K562 (cell line): ENCODE data around the gene ATRIP. TPM values are rescaled to one million over a fixed set of nuclear protein-coding genes. Genes with fewer than 3 reads are reported as not detected.

Experiments
- ATAC-seq: fragments of 200-7000 bp; cut with Tn5 transposase; 3 replicates; pipeline ENCODE4 v1.9.1; 2020; ENCODE audit warnings: moderate library complexity
- BruUV-seq: library from RNA; stranded (reverse); fragments of 400-500 nt; replicated peaks from 2 replicates; lab custom pipeline; 2021; lab: Mats Ljungman, UMichigan
- CTCF ChIA-PET: fragments of 300-600 bp; formaldehyde crosslinking; extraction: SDS; loops from one replicate; lab custom pipeline; 2021; ENCODE audit warnings: low intra/inter-chr PET ratio; lab: Yijun Ruan, JAX
- POLR2A ChIA-PET: fragments of 300-600, 350-650 bp; sonication (Branson Sonifier 250); formaldehyde crosslinking; extraction: SDS; loops from one replicate; lab custom pipeline; 2021; ENCODE audit warnings: antibody characterized with exemption, inconsistent platforms; lab: Yijun Ruan, JAX
- DNase-seq, 4 experiments: peaks; one replicate each; pipeline versions ENCODE4 v3.0.0 to v3.0.0-alpha.2; 2011 to 2018; ENCODE audit warnings: low spot score in 3 of 4, mixed read lengths in 3 of 4; ENCODE audit errors: extremely low read depth in 1 of 4
- FAIRE-seq: peaks from 2 replicates; lab custom pipeline; 2011; peaks lifted over from hg19 to GRCh38; lab: Jason Lieb, UNC
- H2AFZ ChIP-seq: 2 replicates; pipeline ENCODE4 v1.6.0; 2011; ENCODE audit warnings: low read depth, low read length, control low read depth, inconsistent platforms
- H3K27ac ChIP-seq: fragments of 200-600 bp; 3 replicates; pipeline ENCODE4 v1.8.0; 2011; ENCODE audit warnings: low read depth, mild to moderate bottlenecking, control low read depth, inconsistent platforms, low read length, moderate library complexity, mixed read lengths; ENCODE audit errors: extremely low read depth
- H3K27me3 ChIP-seq, 2 experiments: fragments of 300-600 bp in 1 of 2; 2 replicates in 1 of 2; 3 replicates in 1 of 2; pipeline versions ENCODE4 v1.6.0 to v1.8.0; 2011; ENCODE audit warnings: inconsistent platforms in 2 of 2, low read length in 2 of 2, mild to moderate bottlenecking in 1 of 2, mixed read lengths in 1 of 2, moderate library complexity in 1 of 2; ENCODE audit not compliant: control insufficient read depth in 2 of 2, insufficient read depth in 2 of 2
- H3K36me3 ChIP-seq: fragments of 300-600 bp; 3 replicates; pipeline ENCODE4 v1.8.0; 2011; ENCODE audit warnings: mild to moderate bottlenecking, low read length, inconsistent platforms; ENCODE audit not compliant: control insufficient read depth, insufficient read depth
- H3K4me1 ChIP-seq, 2 experiments: fragments of 200-600 bp in 1 of 2; replicated peaks in 1 of 2; 2 replicates in 1 of 2; 3 replicates in 1 of 2; pipeline versions ENCODE4 v1.5.1 to v1.8.0; 2011; ENCODE audit warnings: inconsistent platforms in 2 of 2, low read length in 2 of 2, mild to moderate bottlenecking in 1 of 2, mixed read lengths in 1 of 2, moderate library complexity in 1 of 2; ENCODE audit not compliant: control insufficient read depth in 2 of 2, insufficient read depth in 2 of 2
- H3K4me2 ChIP-seq: 2 replicates; pipeline ENCODE4 v1.6.1; 2011; ENCODE audit warnings: low read length, control low read depth, inconsistent platforms, mixed read lengths; ENCODE audit not compliant: insufficient read depth
- H3K4me3 ChIP-seq: fragments of 200-600 bp; sonication (generic), shearing (Covaris generic); 2 replicates; pipeline ENCODE4 v1.5.1; 2016; ENCODE audit warnings: control low read depth, inconsistent platforms
- H3K79me2 ChIP-seq: fragments of 200-600 bp; 3 replicates; pipeline ENCODE4 v1.8.0; 2011; ENCODE audit warnings: low read length, inconsistent platforms; ENCODE audit not compliant: control insufficient read depth, insufficient read depth
- H3K9ac ChIP-seq, 2 experiments: 2 replicates each; pipeline versions ENCODE4 v1.6.0 to v1.6.1; 2011; ENCODE audit warnings: low read depth in 2 of 2, low read length in 2 of 2, control low read depth in 1 of 2, inconsistent platforms in 1 of 2, mild to moderate bottlenecking in 1 of 2, mixed read lengths in 1 of 2; ENCODE audit not compliant: insufficient read depth in 1 of 2
- H3K9me1 ChIP-seq: one replicate; pipeline ENCODE4 v1.6.0; 2011; ENCODE audit warnings: inconsistent platforms, mild to moderate bottlenecking, low read length, moderate library complexity; ENCODE audit not compliant: control insufficient read depth, insufficient read depth
- H3K9me3 ChIP-seq: replicated peaks from 2 replicates; pipeline ENCODE4 v1.5.1; 2011; ENCODE audit warnings: low read depth, low read length, inconsistent platforms; ENCODE audit not compliant: control insufficient read depth, insufficient read depth
- H4K20me1 ChIP-seq: replicated peaks from 2 replicates; pipeline ENCODE4 v1.6.1; 2011; ENCODE audit warnings: low read length, inconsistent platforms, mixed read lengths; ENCODE audit not compliant: control insufficient read depth, insufficient read depth
- ASH1L ChIP-seq: fragments of 450-650 bp; IDR thresholded peaks from 2 replicates; pipeline ENCODE4 v1.6.1; 2018; ENCODE audit warnings: borderline replicate concordance, mild to moderate bottlenecking, low read depth; ENCODE audit not compliant: partially characterized antibody
- ATF4 ChIP-seq: fragments of 450-650 bp; formaldehyde crosslinking; IDR thresholded peaks from 2 replicates; pipeline ENCODE4 v1.4.0; 2022; ENCODE audit warnings: mild to moderate bottlenecking, moderate library complexity
- CTCF ChIP-seq, 3 experiments: IDR thresholded peaks in 2 of 3; conservative IDR thresholded peaks in 1 of 3; 2 replicates each; pipeline ENCODE4 v1.5.1; 2011 to 2012; ENCODE audit warnings: low read length in 3 of 3, mild to moderate bottlenecking in 3 of 3, control low read depth in 2 of 3, improper control_type of control experiment in 1 of 3, inconsistent platforms in 1 of 3, low read depth in 1 of 3, mixed read lengths in 1 of 3, moderate library complexity in 1 of 3; ENCODE audit not compliant: insufficient read depth in 2 of 3
- FOXK1 ChIP-seq: sonication (generic); formaldehyde crosslinking; IDR thresholded peaks from 2 replicates; pipeline ENCODE4 v1.8.0; 2022; ENCODE audit warnings: missing genetic modification reagents, mild to moderate bottlenecking, borderline replicate concordance
- MEF2D ChIP-seq: conservative IDR thresholded peaks from 2 replicates; pipeline ENCODE4 v1.6.1; 2016; ENCODE audit warnings: low read depth, missing genetic modification characterization, missing compliant biosample characterization
- STAT6 ChIP-seq: sonication (generic); formaldehyde crosslinking; IDR thresholded peaks from 2 replicates; pipeline ENCODE4 v1.8.1; 2023; ENCODE audit warnings: mild to moderate bottlenecking, missing genetic modification reagents
- TEAD4 ChIP-seq, 2 experiments: sonication (generic) in 1 of 2; formaldehyde crosslinking in 1 of 2; IDR thresholded peaks; 2 replicates each; pipeline versions ENCODE4 v1.6.1 to v1.8.0; 2012 to 2022; ENCODE audit warnings: borderline replicate concordance in 1 of 2, inconsistent platforms in 1 of 2, low read length in 1 of 2, mild to moderate bottlenecking in 1 of 2, missing genetic modification reagents in 1 of 2
- WGBS: fragments of 100-300 bp; shearing (Covaris generic); methylation state at CpG from one replicate; pipeline ENCODE4 v1.1.6; 2016; ENCODE audit warnings: low coverage, mixed read lengths; ENCODE audit not compliant: insufficient coverage; ENCODE audit errors: missing lambda C conversion rate; 5-methylcytosine and 5-hydroxymethylcytosine counted together
- in situ Hi-C: fragments of 300-500 bp; cut with MboI; formaldehyde crosslinking; loops from 4 replicates; pipeline ENCODE4 v1.15.0; 2018; ENCODE audit warnings: inconsistent platforms, mixed read lengths
- intact Hi-C: fragments of 100-400 bp; cut with micrococcal nuclease; formaldehyde crosslinking; loops from 2 replicates; pipeline ENCODE4 v1.14.2; 2022
- polyA plus RNA-seq, 8 experiments: library from polyadenylated mRNA; depleted of rRNA in 4 of 8; stranded (reverse) in 5 of 8; unstranded in 3 of 8; fragments of >200 nt; fragmentation: Nextera tagmentation in 2 of 8; fragmentation: Illumina TruSeq in 1 of 8; extraction: Ambion mirVana in 2 of 8; extraction: Trizol in 1 of 8; gene quantifications; 2 replicates each; pipeline versions ENCODE4 v1.2.1 to v1.2.3, GENCODE V29; 2011 to 2014; ENCODE audit warnings: inconsistent platforms in 1 of 8, missing spikeins in 1 of 8
- total RNA-seq, 7 experiments: library from RNA; depleted of rRNA in 6 of 7; stranded (reverse); fragments of >200 nt in 6 of 7; fragmentation: Illumina TruSeq in 2 of 7; extraction: Trizol in 2 of 7; gene quantifications; 2 replicates each; pipeline versions ENCODE4 v1.2.1 to v1.2.3, GENCODE V29; 2011 to 2021; ENCODE audit warnings: low replicate concordance in 1 of 7

Gene ATRIP
- total and polyA plus RNA-seq, 9 of the 15 experiments (the other 6 are each of a cell fraction or from before 2014, with no cell fraction given), result 1.7 to 15.7 (median 10.5) TPM

- in situ Hi-C loops (loop anchor here (5.0 kb wide), 1 partner anchor 36 kb away; no protein-coding TSS in a partner anchor), intact Hi-C loops (loop anchor here (1.0 to 10.0 kb wide), 4 partner anchors 35 to 206 kb away; partner anchors contain the start of gene SHISA5)
- Histone ChIP-seq H3K27me3 (no peaks in the 10 kb centered on the region), H3K36me3 (no peaks in the 10 kb centered on the region), H3K9me3 (no peaks in the 10 kb centered on the region), H3K4me1 (peaks cover 0 to 7% of the 10 kb centered on the region in 2 experiments; a peak in 1 of 5 replicates), H3K4me3 (no peak overlapping the region), H2AFZ (no peak overlapping the region), H3K9ac (no peak overlapping the region), H3K4me2 (no peak overlapping the region), H4K20me1 (no peaks in the 10 kb centered on the region), H3K9me1 (no peaks in the 10 kb centered on the region), H3K27ac (no peak overlapping the region), H3K79me2 (no peaks in the 10 kb centered on the region)
- ChIA-PET CTCF (interaction anchor here (0.7 to 3.0 kb wide), 5 partner anchors 33 to 720 kb away, joined by 3 to 28 read pairs (median 4); no protein-coding TSS in a partner anchor), POLR2A (interaction anchor here (0.6 to 1.3 kb wide), 5 partner anchors 35 to 1412 kb away, joined by 3 to 7 read pairs (median 3); no protein-coding TSS in a partner anchor)
- ATAC-seq (peak; percentile 86), DNase-seq (peak; percentile 74 to 79 (median 76)), FAIRE-seq (peak; percentile 92)
- 6% methylated on average over 2 of the region's 6 CpGs for WGBS
- BruUV-seq, result no TSS peak
- TF ChIP-seq CTCF (IDR thresholded peaks at IDR 0.05 in 2 of 3, conservative IDR thresholded peaks at IDR 0.05 in 1 of 3; ENCODE audit: insufficient read depth in 2 of 3, low read depth in 1 of 3, low read length in 3 of 3), result peak; percentile 75 to 82 (median 78)
- TF ChIP-seq ASH1L, result no peak
- TF ChIP-seq TEAD4 (IDR thresholded peaks at IDR 0.05; ENCODE audit: low read length), result peak; percentile 29; the same call in 1 of the 2 replicates
- TF ChIP-seq TEAD4 (CRISPR knock-in tag; IDR thresholded peaks at IDR 0.05; ENCODE audit: borderline replicate concordance), result no peak
- no peak for TF ChIP-seq STAT6 (CRISPR knock-in tag)
- no peak for TF ChIP-seq ATF4
- no peak for TF ChIP-seq MEF2D
- no peak for TF ChIP-seq FOXK1 (CRISPR knock-in tag)
Observed at GRCh38 chr3:48400824-48401433, 45.6 kb upstream of the ATRIP start.
